ENCODE data around the gene KLHDC7B.

KLHDC7B gene

DNA sequence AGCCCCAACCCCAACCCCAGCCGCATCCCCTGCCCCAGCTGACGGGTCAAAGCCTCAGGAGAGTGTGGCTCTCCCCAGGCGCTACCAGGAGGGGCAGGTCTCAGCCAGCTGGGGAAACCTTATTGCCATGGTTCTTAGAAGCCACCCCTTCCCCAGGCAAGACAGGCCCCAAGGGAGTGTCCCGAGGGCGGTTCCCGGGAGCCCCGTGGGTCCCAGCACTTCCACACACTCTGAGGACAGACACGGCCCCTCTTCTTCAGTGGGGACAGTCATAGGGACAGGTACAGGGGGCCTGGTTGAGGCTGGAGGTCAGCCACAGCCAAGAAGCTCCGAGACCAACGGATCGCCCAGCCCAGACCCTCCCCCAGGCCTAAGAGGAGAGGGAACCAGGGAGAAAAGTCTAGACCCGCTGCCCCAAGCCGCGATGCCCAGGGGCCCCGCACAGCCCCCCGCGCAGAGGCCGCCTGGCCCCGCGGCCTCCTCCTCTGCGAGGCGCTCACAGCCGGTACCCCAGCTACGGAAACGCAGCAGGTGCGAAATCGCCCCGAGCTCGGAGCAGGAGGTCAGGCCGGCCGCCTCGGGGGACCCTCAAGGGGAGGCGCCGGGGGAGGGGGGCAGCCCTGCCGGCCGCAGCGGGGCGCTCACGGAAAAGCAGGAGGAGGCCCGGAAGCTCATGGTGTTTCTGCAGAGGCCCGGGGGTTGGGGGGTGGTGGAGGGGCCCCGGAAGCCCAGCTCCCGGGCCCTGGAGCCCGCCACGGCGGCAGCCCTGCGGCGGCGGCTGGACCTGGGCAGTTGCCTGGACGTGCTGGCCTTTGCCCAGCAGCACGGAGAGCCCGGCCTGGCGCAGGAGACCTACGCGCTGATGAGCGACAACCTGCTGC, 2.6 kb downstream of the KLHDC7B start:
- TF ChIP-seq MYC (IDR thresholded peaks at IDR 0.05; ENCODE audit: low read depth, low read length) (no peak), POLR2A (IDR thresholded peaks at IDR 0.05; ENCODE audit: extremely low read depth, insufficient read length) (peak; percentile 41)
- TF ChIP-seq, protein P1, sequence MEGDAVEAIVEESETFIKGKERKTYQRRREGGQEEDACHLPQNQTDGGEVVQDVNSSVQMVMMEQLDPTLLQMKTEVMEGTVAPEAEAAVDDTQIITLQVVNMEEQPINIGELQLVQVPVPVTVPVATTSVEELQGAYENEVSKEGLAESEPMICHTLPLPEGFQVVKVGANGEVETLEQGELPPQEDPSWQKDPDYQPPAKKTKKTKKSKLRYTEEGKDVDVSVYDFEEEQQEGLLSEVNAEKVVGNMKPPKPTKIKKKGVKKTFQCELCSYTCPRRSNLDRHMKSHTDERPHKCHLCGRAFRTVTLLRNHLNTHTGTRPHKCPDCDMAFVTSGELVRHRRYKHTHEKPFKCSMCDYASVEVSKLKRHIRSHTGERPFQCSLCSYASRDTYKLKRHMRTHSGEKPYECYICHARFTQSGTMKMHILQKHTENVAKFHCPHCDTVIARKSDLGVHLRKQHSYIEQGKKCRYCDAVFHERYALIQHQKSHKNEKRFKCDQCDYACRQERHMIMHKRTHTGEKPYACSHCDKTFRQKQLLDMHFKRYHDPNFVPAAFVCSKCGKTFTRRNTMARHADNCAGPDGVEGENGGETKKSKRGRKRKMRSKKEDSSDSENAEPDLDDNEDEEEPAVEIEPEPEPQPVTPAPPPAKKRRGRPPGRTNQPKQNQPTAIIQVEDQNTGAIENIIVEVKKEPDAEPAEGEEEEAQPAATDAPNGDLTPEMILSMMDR (IDR thresholded peaks at IDR 0.05; ENCODE audit: low read depth, low read length), result peak; percentile 3
- TF ChIP-seq, protein P2, sequence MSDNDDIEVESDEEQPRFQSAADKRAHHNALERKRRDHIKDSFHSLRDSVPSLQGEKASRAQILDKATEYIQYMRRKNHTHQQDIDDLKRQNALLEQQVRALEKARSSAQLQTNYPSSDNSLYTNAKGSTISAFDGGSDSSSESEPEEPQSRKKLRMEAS (IDR thresholded peaks at IDR 0.05; ENCODE audit: low read depth, low read length), result no peak
- peak; percentile 80 for DNase-seq (ENCODE audit: low read depth)
- peak overlapping the region; percentile 34 for H3K4me3 ChIP-seq (ENCODE audit: low read depth, low read length)

DNA sequence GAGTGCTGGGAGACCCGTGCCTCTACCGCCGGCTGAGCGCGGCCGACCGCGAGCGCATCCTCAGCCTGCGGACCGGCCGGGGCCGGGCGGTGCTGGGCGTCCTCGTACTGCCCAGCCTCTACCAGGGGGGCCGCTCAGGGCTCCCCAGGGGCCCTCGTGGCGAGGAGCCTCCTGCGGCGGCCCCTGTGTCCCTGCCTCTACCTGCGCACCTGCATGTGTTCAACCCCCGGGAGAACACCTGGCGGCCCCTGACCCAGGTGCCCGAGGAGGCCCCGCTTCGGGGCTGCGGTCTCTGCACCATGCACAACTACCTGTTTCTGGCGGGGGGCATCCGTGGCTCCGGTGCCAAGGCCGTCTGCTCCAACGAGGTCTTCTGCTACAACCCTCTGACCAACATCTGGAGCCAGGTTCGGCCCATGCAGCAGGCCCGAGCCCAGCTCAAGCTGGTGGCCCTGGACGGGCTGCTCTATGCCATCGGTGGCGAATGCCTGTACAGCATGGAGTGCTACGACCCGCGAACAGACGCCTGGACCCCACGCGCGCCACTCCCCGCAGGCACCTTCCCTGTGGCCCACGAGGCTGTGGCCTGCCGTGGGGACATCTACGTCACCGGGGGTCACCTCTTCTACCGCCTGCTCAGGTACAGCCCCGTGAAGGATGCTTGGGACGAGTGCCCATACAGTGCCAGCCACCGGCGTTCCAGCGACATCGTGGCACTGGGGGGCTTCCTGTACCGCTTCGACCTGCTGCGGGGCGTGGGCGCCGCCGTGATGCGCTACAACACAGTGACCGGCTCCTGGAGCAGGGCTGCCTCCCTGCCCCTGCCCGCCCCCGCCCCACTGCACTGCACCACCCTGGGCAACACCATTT, 3.5 kb downstream of the KLHDC7B start:
- TF ChIP-seq, protein P1 (IDR thresholded peaks at IDR 0.05; ENCODE audit: low read depth, low read length), result no peak
- TF ChIP-seq, protein P2 (IDR thresholded peaks at IDR 0.05; ENCODE audit: low read depth, low read length), result no peak
- no peak for TF ChIP-seq POLR2A (IDR thresholded peaks at IDR 0.05; ENCODE audit: extremely low read depth, insufficient read length)
- no peak for TF ChIP-seq MYC (IDR thresholded peaks at IDR 0.05; ENCODE audit: low read depth, low read length)
- H3K4me3 ChIP-seq (ENCODE audit: low read depth, low read length), result peak overlapping the region; percentile 34
- DNase-seq (ENCODE audit: low read depth), result no peak

GRCh38 chr22:50550395-50550794, 4.7 kb downstream of the KLHDC7B start:
- TF ChIP-seq MYC (IDR thresholded peaks at IDR 0.05; ENCODE audit: low read depth, low read length) (no peak), POLR2A (IDR thresholded peaks at IDR 0.05; ENCODE audit: extremely low read depth, insufficient read length) (no peak)
- TF ChIP-seq, protein P2 (IDR thresholded peaks at IDR 0.05; ENCODE audit: low read depth, low read length), result no peak
- TF ChIP-seq, protein P1 (IDR thresholded peaks at IDR 0.05; ENCODE audit: low read depth, low read length), result no peak
- DNase-seq (ENCODE audit: low read depth), result no peak

GRCh38 chr22:50551160-50551752, 5.6 kb downstream of the KLHDC7B start:
- no peak for TF ChIP-seq MYC (IDR thresholded peaks at IDR 0.05; ENCODE audit: low read depth, low read length)
- TF ChIP-seq, protein P1 (IDR thresholded peaks at IDR 0.05; ENCODE audit: low read depth, low read length), result no peak
- TF ChIP-seq, protein P2 (IDR thresholded peaks at IDR 0.05; ENCODE audit: low read depth, low read length), result no peak
- no peak for TF ChIP-seq POLR2A (IDR thresholded peaks at IDR 0.05; ENCODE audit: extremely low read depth, insufficient read length)
- no peak overlapping the region for H3K4me3 ChIP-seq (ENCODE audit: low read depth, low read length)
- DNase-seq (ENCODE audit: low read depth), result no peak

More at GRCh38 chr22:50550395-50550794, 4.7 kb downstream of the KLHDC7B start:
- H3K4me3 ChIP-seq (ENCODE audit: low read depth, low read length), result no peak overlapping the region

GRCh38 chr22:50553310-50553709, 7.6 kb downstream of the KLHDC7B start:
- TF ChIP-seq MYC (IDR thresholded peaks at IDR 0.05; ENCODE audit: low read depth, low read length) (no peak), POLR2A (IDR thresholded peaks at IDR 0.05; ENCODE audit: extremely low read depth, insufficient read length) (no peak)
- TF ChIP-seq, protein P2 (IDR thresholded peaks at IDR 0.05; ENCODE audit: low read depth, low read length), result no peak
- TF ChIP-seq, protein P1 (IDR thresholded peaks at IDR 0.05; ENCODE audit: low read depth, low read length), result no peak
- no peak for DNase-seq (ENCODE audit: low read depth)
- H3K4me3 ChIP-seq (ENCODE audit: low read depth, low read length), result no peak overlapping the region

Data from NB4 (cell line).